Endothelial cell of umbilical vein (primary cell): ENCODE data around the gene ITSN2. TPM values are rescaled to one million over a fixed set of nuclear protein-coding genes. Genes with fewer than 3 reads are reported as not detected.

Source experiments
- BruUV-seq: library from RNA; stranded (reverse); fragments of 400-500 nt; replicated peaks from 2 replicates; lab custom pipeline; 2021; lab: Mats Ljungman, UMichigan
- CTCF ChIA-PET: fragments of 300-600, 350-600 bp; sonication (Branson Sonifier 250); formaldehyde crosslinking; loops from one replicate; lab custom pipeline; 2021; ENCODE audit warnings: antibody characterized with exemption, inconsistent platforms; lab: Charles Lee
- POLR2A ChIA-PET: fragments of 300-600, 350-600 bp; sonication (Branson Sonifier 250); formaldehyde crosslinking; loops from one replicate; lab custom pipeline; 2021; ENCODE audit warnings: antibody characterized with exemption, inconsistent platforms; lab: Charles Lee
- DNase-seq: peaks from one replicate; pipeline ENCODE4 v3.0.0-alpha.2; 2011; ENCODE audit warnings: low read depth, low spot score
- FAIRE-seq: peaks from 2 replicates; lab custom pipeline; 2011; peaks lifted over from hg19 to GRCh38; lab: Jason Lieb, UNC
- H2AFZ ChIP-seq: 2 replicates; pipeline ENCODE4 v1.6.0; 2012; ENCODE audit warnings: low read depth, low read length, control low read depth, inconsistent platforms
- H3K27ac ChIP-seq: 2 replicates; pipeline ENCODE4 v1.5.1; 2011; ENCODE audit warnings: low read depth, mild to moderate bottlenecking, control low read depth, low read length, moderate library complexity; ENCODE audit not compliant: insufficient read depth
- H3K27me3 ChIP-seq, 2 experiments: 2 replicates each; pipeline versions ENCODE4 v1.6.0 to v1.6.1; 2011; ENCODE audit warnings: low read length in 2 of 2, mixed read lengths in 1 of 2; ENCODE audit not compliant: control insufficient read depth in 2 of 2, insufficient read depth in 2 of 2
- H3K36me3 ChIP-seq, 2 experiments: 2 replicates in 1 of 2; 3 replicates in 1 of 2; pipeline ENCODE4 v1.5.1; 2011; ENCODE audit warnings: low read length in 2 of 2, mild to moderate bottlenecking in 1 of 2, moderate library complexity in 1 of 2; ENCODE audit not compliant: control insufficient read depth in 2 of 2, insufficient read depth in 2 of 2; ENCODE audit errors: extremely low read depth in 1 of 2
- H3K4me1 ChIP-seq: 3 replicates; pipeline ENCODE4 v1.5.1; 2011; ENCODE audit warnings: mild to moderate bottlenecking, low read length; ENCODE audit not compliant: control insufficient read depth, insufficient read depth; ENCODE audit errors: extremely low read depth
- H3K4me2 ChIP-seq: 2 replicates; pipeline ENCODE4 v1.6.1; 2011; ENCODE audit warnings: low read length, control low read depth, mixed read lengths; ENCODE audit not compliant: insufficient read depth
- H3K4me3 ChIP-seq, 3 experiments: fragments of 200-600 bp in 1 of 3; sonication (generic), shearing (Covaris generic) in 1 of 3; replicated peaks in 1 of 3; 2 replicates each; pipeline ENCODE4 v1.5.1; 2011 to 2016; ENCODE audit warnings: control low read depth in 3 of 3, low read length in 3 of 3, mild to moderate bottlenecking in 2 of 3, inconsistent platforms in 1 of 3, low read depth in 1 of 3, moderate library complexity in 1 of 3; ENCODE audit not compliant: insufficient read depth in 1 of 3
- H3K79me2 ChIP-seq: 2 replicates; pipeline ENCODE4 v1.6.0; 2012; ENCODE audit warnings: low read length, inconsistent platforms; ENCODE audit not compliant: control insufficient read depth, insufficient read depth
- H3K9ac ChIP-seq: replicated peaks from 2 replicates; pipeline ENCODE3; 2011; ENCODE audit warnings: low read length, control low read depth; ENCODE audit not compliant: insufficient read depth; ENCODE audit errors: extremely low read depth
- H3K9me1 ChIP-seq: replicated peaks from 3 replicates; pipeline ENCODE4 v1.6.0; 2011; ENCODE audit warnings: mild to moderate bottlenecking, low read length; ENCODE audit not compliant: control insufficient read depth, insufficient read depth; ENCODE audit errors: extremely low read depth
- H3K9me3 ChIP-seq: replicated peaks from 2 replicates; pipeline ENCODE4 v1.5.1; 2012; ENCODE audit warnings: low read length, inconsistent platforms; ENCODE audit not compliant: control insufficient read depth, insufficient read depth
- H4K20me1 ChIP-seq: replicated peaks from 2 replicates; pipeline ENCODE3; 2011; ENCODE audit warnings: mild to moderate bottlenecking, low read length; ENCODE audit not compliant: control insufficient read depth, insufficient read depth; ENCODE audit errors: extremely low read depth
- EZH2 ChIP-seq: IDR thresholded peaks from 2 replicates; pipeline ENCODE4 v1.6.1; 2012; ENCODE audit warnings: borderline replicate concordance, low read depth, mild to moderate bottlenecking, moderate library complexity, low read length, inconsistent platforms; ENCODE audit not compliant: severe bottlenecking
- FOS ChIP-seq: IDR thresholded peaks from 2 replicates; pipeline ENCODE4 v1.6.1; 2011; ENCODE audit warnings: mild to moderate bottlenecking, low read length, moderate library complexity, borderline replicate concordance; ENCODE audit not compliant: insufficient read depth
- GATA2 ChIP-seq: IDR thresholded peaks from 2 replicates; pipeline ENCODE4 v1.7.0; 2011; ENCODE audit warnings: low read depth, mild to moderate bottlenecking, moderate library complexity, mixed read lengths, low read length; ENCODE audit not compliant: insufficient read length, insufficient read depth
- JUN ChIP-seq: IDR thresholded peaks from 2 replicates; pipeline ENCODE4 v1.6.1; 2011; ENCODE audit warnings: borderline replicate concordance, low read depth; ENCODE audit not compliant: insufficient read length, insufficient read depth
- MYC ChIP-seq: IDR thresholded peaks from one replicate; pipeline ENCODE4 v1.6.1; 2011; ENCODE audit warnings: mild to moderate bottlenecking, low read depth, low read length
- POLR2A ChIP-seq: IDR thresholded peaks from 2 replicates; pipeline ENCODE4 v1.6.1; 2012; ENCODE audit warnings: low read depth, mild to moderate bottlenecking, control low read depth, low read length
- POLR2AphosphoS5 ChIP-seq: IDR thresholded peaks from 2 replicates; pipeline ENCODE4 v1.6.1; 2012; ENCODE audit warnings: low read depth, mild to moderate bottlenecking, control low read depth, low read length, moderate library complexity; ENCODE audit not compliant: insufficient read depth
- dilution Hi-C: fragments of 300-500 bp; cut with MboI; formaldehyde crosslinking; loops from one replicate; pipeline ENCODE4 v1.15.0; 2019; ENCODE audit warnings: low sequenced_read_pairs; ENCODE audit not compliant: extremely low pct_ligation_motif_present
- intact Hi-C: fragments of 100-400 bp; cut with micrococcal nuclease; formaldehyde crosslinking; loops from one replicate; pipeline ENCODE4 v1.10.0; 2022
- polyA plus RNA-seq, 4 experiments: library from polyadenylated mRNA; depleted of rRNA in 3 of 4; stranded (reverse) in 3 of 4; unstranded in 1 of 4; fragments of >200 nt; gene quantifications; 2 replicates each; pipeline versions ENCODE4 v1.2.1 to v1.2.3, GENCODE V29; 2011 to 2012; ENCODE audit warnings: missing spikeins in 1 of 4
- total RNA-seq: library from RNA; stranded (reverse); gene quantifications from 2 replicates; pipeline ENCODE4 v1.2.3, GENCODE V29; 2021
- TF ChIP-seq, protein P1 (sequence below), 2 donors: IDR thresholded peaks; 1 replicate in 1 of 2; 2 replicates in 1 of 2; pipeline ENCODE4 v1.5.1; 2011; ENCODE audit warnings: low read length in 2 of 2, mild to moderate bottlenecking in 2 of 2, moderate library complexity in 2 of 2, control low read depth in 1 of 2, inconsistent platforms in 1 of 2, low read depth in 1 of 2; ENCODE audit not compliant: insufficient read depth in 1 of 2; ENCODE audit errors: extremely low read depth in 1 of 2
- TF ChIP-seq, protein P2 (sequence below): IDR thresholded peaks from 2 replicates; pipeline ENCODE4 v1.6.1; 2011; ENCODE audit not compliant: insufficient read depth, insufficient read length

ITSN2 gene
- total and polyA plus RNA-seq, 2 donors (not counting 3 experiments of a cell fraction or from before 2014, with no cell fraction given) = 30.5 to 56.8 TPM

DNA sequence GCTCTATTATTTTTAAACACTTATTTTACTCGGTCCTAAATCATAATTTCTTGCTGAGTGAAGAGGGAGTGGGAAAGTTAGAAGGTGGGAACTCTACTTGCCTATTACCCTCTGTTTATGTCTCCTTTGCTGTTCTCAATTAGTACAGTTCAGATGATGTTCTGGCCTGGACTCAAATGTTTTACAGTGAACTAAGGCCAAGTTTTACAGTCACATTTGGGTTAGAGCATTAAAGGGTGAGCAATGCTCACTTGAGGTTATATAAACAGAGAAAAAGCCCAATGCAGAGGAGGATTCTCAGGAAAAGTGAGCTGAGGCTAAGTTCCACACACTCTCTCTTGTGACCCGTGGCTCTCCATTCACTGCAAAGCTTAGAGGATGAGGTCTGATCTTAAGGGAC is 52.4 kb downstream of the ITSN2 start:
- no peak for TF ChIP-seq MYC
- no peak for TF ChIP-seq POLR2AphosphoS5
- TF ChIP-seq, protein P1, sequence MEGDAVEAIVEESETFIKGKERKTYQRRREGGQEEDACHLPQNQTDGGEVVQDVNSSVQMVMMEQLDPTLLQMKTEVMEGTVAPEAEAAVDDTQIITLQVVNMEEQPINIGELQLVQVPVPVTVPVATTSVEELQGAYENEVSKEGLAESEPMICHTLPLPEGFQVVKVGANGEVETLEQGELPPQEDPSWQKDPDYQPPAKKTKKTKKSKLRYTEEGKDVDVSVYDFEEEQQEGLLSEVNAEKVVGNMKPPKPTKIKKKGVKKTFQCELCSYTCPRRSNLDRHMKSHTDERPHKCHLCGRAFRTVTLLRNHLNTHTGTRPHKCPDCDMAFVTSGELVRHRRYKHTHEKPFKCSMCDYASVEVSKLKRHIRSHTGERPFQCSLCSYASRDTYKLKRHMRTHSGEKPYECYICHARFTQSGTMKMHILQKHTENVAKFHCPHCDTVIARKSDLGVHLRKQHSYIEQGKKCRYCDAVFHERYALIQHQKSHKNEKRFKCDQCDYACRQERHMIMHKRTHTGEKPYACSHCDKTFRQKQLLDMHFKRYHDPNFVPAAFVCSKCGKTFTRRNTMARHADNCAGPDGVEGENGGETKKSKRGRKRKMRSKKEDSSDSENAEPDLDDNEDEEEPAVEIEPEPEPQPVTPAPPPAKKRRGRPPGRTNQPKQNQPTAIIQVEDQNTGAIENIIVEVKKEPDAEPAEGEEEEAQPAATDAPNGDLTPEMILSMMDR (IDR thresholded peaks at IDR 0.05; ENCODE audit: extremely low read depth in 1 of 2, insufficient read depth in 1 of 2, low read depth in 1 of 2, low read length in 2 of 2) = no peak
- TF ChIP-seq, protein P2, sequence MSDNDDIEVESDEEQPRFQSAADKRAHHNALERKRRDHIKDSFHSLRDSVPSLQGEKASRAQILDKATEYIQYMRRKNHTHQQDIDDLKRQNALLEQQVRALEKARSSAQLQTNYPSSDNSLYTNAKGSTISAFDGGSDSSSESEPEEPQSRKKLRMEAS = no peak
- no peak for TF ChIP-seq FOS
- no peak for TF ChIP-seq JUN
- no peak for TF ChIP-seq GATA2
- TF ChIP-seq EZH2 = no peak
- TF ChIP-seq POLR2A = no peak
- no peak for DNase-seq
- H3K79me2 ChIP-seq = no peaks in the 10 kb centered on the region
- FAIRE-seq = no peak
- no peaks in the 10 kb centered on the region for H3K4me1 ChIP-seq
- ChIA-PET POLR2A (no interaction called here), CTCF (no interaction called here)
- no peaks in the 10 kb centered on the region for H3K27me3 ChIP-seq
- H4K20me1 ChIP-seq = no peaks in the 10 kb centered on the region
- H3K9ac ChIP-seq = no peak overlapping the region
- dilution Hi-C loops = no loop called here
- no peaks in the 10 kb centered on the region for H3K9me1 ChIP-seq
- BruUV-seq = no TSS peak
- H3K4me3 ChIP-seq = no peak overlapping the region
- H3K36me3 ChIP-seq = peaks cover 11 to 26% of the 10 kb centered on the region in 2 experiments
- no peaks in the 10 kb centered on the region for H3K9me3 ChIP-seq
- no peak overlapping the region for H2AFZ ChIP-seq
- intact Hi-C loops = no loop called here
- no peak overlapping the region for H3K4me2 ChIP-seq
- H3K27ac ChIP-seq = no peak overlapping the region
